ENCODE data around the gene LSAMP. TPM values are rescaled to one million over a fixed set of nuclear protein-coding genes. Genes with fewer than 3 reads are reported as not detected.

Gene LSAMP
- total and polyA plus RNA-seq, 5 donors from 2014 or later = not detected

DNA sequence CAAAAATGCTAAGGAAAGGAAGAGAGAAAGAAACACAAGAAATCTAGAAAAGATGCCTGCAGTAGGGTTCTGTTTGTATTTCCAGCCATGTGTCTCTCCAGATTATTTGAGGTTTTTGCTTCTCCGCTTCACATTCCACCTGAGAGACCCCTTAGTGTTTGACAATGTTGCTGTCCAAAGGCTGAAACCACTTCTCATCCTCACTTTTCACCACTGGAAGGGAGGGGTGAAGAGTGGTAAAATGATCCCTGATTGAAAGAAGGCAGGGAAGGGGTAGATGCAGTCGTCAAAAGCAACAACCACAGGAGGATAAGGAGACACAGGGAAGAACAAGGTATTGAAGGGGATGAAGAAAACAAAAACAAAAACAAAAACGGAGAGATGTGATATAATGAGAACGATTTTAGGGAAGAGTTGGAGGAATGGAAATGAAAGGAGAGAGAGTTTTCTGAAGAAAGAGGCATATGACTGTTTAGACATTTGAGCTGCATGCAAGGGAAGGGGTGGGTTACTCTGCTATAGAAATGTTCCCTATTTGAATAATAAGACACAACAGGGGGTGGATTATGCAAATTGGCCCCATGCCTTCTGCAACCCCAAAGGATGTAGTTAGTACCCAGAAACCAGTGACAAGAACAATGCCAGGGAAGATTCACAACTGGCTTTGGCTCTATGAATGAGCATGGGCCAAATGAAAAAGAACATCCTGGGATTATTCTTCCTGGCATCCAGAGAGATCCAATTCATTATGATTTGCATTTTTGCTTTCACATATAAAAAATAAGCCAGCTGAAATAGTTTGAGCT is 586.1 kb downstream of the LSAMP start:
- H3K4me1 Mint-ChIP-seq = peaks cover 0 to 2% (median 0%) of the 10 kb centered on the region in 4 donors
- peaks cover 0 to 1% (median 0%) of the 10 kb centered on the region in 7 donors for H3K9me3 Mint-ChIP-seq
- Histone ChIP-seq H3K9me3 (ENCODE audit: control insufficient read depth in 2 of 2, low read length in 2 of 2) (no peaks in the 10 kb centered on the region), H3K36me3 (ENCODE audit: control insufficient read depth, insufficient read depth, low read length) (no peaks in the 10 kb centered on the region), H3K27ac (ENCODE audit: insufficient read depth, low read length, poor library complexity, severe bottlenecking) (no peak overlapping the region), H3K27me3 (ENCODE audit: control insufficient read depth, insufficient read depth, low read length) (no peaks in the 10 kb centered on the region), H3K4me1 (ENCODE audit: control insufficient read depth, insufficient read depth, low read length, poor library complexity, severe bottlenecking) (no peaks in the 10 kb centered on the region), H3K4me3 (ENCODE audit: low read depth, low read length) (no peak overlapping the region)
- peaks cover 11% of the 10 kb centered on the region for H3K27me3 Mint-ChIP-seq
- no peak overlapping the region for H3K4me3 Mint-ChIP-seq
- ATAC-seq (ENCODE audit: low read depth in 2 of 2) (no peak), DNase-seq (no peak)
- no peaks in the 10 kb centered on the region for H3K36me3 Mint-ChIP-seq
- H3K27ac Mint-ChIP-seq = no peak overlapping the region

DNA sequence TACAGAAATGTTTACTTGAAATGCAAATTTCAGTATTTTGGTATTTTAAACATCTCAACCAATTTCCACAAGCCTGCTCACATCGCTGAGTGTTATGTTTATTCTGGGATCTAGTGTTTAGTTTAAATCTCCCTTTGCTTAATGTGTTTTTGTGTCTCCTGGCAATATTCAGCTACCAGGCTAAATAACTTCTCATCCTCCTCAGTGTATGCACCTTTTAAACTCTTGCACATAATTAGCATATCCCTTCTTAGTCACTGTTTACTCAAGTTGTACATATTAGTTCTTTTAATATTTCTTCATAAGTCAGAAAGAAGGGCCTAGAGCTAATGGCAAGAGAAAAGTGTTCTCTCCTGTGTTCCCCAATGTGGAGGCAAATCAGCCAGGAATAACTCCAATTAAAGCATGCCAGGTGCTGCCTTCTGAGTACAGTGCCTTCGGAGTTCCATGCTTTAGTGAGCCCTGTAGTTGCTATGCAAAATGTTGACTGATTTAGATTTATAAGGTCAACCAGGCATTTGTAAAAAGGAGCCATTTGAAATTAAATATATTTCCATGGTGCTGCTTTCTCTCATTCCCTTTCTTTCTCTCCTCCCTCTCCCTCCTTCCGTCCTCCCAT is 587.7 kb downstream of the LSAMP start:
- H3K27me3 Mint-ChIP-seq = peaks cover 17% of the 10 kb centered on the region
- Histone ChIP-seq H3K36me3 (ENCODE audit: control insufficient read depth, insufficient read depth, low read length) (no peaks in the 10 kb centered on the region), H3K9me3 (ENCODE audit: control insufficient read depth in 2 of 2, low read length in 2 of 2) (no peaks in the 10 kb centered on the region), H3K4me3 (ENCODE audit: low read depth, low read length) (no peak overlapping the region), H3K27ac (ENCODE audit: insufficient read depth, low read length, poor library complexity, severe bottlenecking) (no peak overlapping the region), H3K27me3 (ENCODE audit: control insufficient read depth, insufficient read depth, low read length) (no peaks in the 10 kb centered on the region), H3K4me1 (ENCODE audit: control insufficient read depth, insufficient read depth, low read length, poor library complexity, severe bottlenecking) (no peaks in the 10 kb centered on the region)
- no peaks in the 10 kb centered on the region for H3K36me3 Mint-ChIP-seq
- H3K27ac Mint-ChIP-seq = no peak overlapping the region
- peaks cover 0 to 2% (median 0%) of the 10 kb centered on the region in 4 donors for H3K4me1 Mint-ChIP-seq
- peaks cover 0 to 1% (median 0%) of the 10 kb centered on the region in 7 donors for H3K9me3 Mint-ChIP-seq
- no peak overlapping the region for H3K4me3 Mint-ChIP-seq
- ATAC-seq (ENCODE audit: low read depth in 2 of 2) (no peak), DNase-seq (no peak)

DNA sequence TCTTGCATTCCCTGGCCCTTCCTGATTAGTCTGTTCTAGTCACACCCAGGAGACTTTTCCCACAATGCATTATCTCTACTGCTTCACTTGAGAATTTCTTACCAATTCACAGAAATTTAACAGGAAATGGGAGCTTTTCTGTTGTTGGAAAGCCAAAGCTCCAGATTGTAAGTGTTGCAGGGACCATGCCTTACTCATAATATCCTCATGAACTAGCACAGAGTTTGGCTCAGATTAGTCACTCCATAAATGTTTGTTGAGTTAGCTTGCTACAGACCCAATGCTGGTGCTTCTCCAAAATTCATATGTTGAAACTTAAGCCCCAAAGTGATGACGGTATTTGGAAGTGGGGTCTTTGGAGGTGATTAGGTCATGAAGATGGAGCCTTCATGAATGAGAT is 589.4 kb downstream of the LSAMP start:
- DNase-seq (no peak), ATAC-seq (ENCODE audit: low read depth in 2 of 2) (no peak)
- H3K4me1 ChIP-seq (ENCODE audit: control insufficient read depth, insufficient read depth, low read length, poor library complexity, severe bottlenecking) = no peaks in the 10 kb centered on the region
- no peak overlapping the region for H3K27ac ChIP-seq (ENCODE audit: insufficient read depth, low read length, poor library complexity, severe bottlenecking)
- no peaks in the 10 kb centered on the region for H3K36me3 Mint-ChIP-seq
- no peaks in the 10 kb centered on the region for H3K9me3 ChIP-seq (ENCODE audit: control insufficient read depth in 2 of 2, low read length in 2 of 2)
- peaks cover 0 to 1% (median 0%) of the 10 kb centered on the region in 7 donors for H3K9me3 Mint-ChIP-seq
- H3K27me3 ChIP-seq (ENCODE audit: control insufficient read depth, insufficient read depth, low read length) = no peaks in the 10 kb centered on the region
- no peaks in the 10 kb centered on the region for H3K36me3 ChIP-seq (ENCODE audit: control insufficient read depth, insufficient read depth, low read length)
- H3K4me1 Mint-ChIP-seq = peaks cover 0 to 2% (median 0%) of the 10 kb centered on the region in 4 donors
- no peak overlapping the region for H3K4me3 ChIP-seq (ENCODE audit: low read depth, low read length)
- no peak overlapping the region for H3K4me3 Mint-ChIP-seq
- H3K27ac Mint-ChIP-seq = no peak overlapping the region
- H3K27me3 Mint-ChIP-seq = peaks cover 17% of the 10 kb centered on the region

DNA sequence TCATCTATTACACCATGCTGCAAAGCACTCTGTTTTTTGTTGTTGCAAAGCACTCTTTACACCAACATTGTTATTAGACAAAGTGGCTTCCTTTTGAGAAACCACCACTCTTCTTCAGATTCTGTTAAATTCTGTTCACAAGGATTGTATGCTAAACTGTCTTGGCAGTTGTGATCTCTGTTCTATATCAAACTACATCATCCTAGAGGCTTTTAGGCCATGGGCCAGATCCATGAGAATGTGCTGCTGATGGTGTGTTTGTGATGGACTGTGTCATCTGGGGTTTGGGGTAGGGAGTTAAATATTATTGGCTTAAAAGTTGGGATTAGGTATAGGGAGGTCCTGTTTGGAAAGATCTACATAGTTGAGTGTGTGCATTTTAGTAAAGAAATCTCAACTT is 592.2 kb downstream of the LSAMP start:
- Mint-ChIP-seq H3K4me1 (no peaks in the 10 kb centered on the region), H3K36me3 (no peaks in the 10 kb centered on the region), H3K4me3 (no peak overlapping the region), H3K27me3 (peaks cover 11% of the 10 kb centered on the region), H3K9me3 (peaks cover 0 to 1% (median 0%) of the 10 kb centered on the region in 7 donors), H3K27ac (peak overlapping the region in 1 of 3 donors; percentile 86)
- H3K4me3 ChIP-seq (ENCODE audit: low read depth, low read length) = no peak overlapping the region
- DNase-seq (no peak), ATAC-seq (ENCODE audit: low read depth in 2 of 2) (no peak)
- no peaks in the 10 kb centered on the region for H3K9me3 ChIP-seq (ENCODE audit: control insufficient read depth in 2 of 2, low read length in 2 of 2)
- no peaks in the 10 kb centered on the region for H3K36me3 ChIP-seq (ENCODE audit: control insufficient read depth, insufficient read depth, low read length)
- no peak overlapping the region for H3K27ac ChIP-seq (ENCODE audit: insufficient read depth, low read length, poor library complexity, severe bottlenecking)
- H3K4me1 ChIP-seq (ENCODE audit: control insufficient read depth, insufficient read depth, low read length, poor library complexity, severe bottlenecking) = no peaks in the 10 kb centered on the region
- H3K27me3 ChIP-seq (ENCODE audit: control insufficient read depth, insufficient read depth, low read length) = no peaks in the 10 kb centered on the region

DNA sequence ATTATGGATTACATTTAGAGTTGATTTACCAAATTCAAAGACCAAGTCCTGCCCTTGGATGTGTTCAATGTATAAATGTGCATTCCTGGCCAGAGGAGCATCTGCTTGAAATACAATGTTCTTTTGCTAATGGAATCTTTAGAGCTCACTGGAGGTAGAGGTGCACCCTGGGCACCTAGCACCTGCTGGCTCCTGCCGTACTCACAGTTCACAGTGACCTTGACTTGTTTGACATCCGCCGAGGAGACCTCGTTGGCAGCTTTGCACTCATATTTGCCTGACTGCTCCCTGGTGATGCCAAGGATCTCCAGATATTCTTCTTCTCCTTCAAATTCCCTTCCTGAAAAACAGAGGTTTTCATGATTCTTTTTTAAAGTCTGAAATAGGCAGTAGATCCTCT is 593.0 kb downstream of the LSAMP start:
- H3K4me3 Mint-ChIP-seq = no peak overlapping the region

DNA sequence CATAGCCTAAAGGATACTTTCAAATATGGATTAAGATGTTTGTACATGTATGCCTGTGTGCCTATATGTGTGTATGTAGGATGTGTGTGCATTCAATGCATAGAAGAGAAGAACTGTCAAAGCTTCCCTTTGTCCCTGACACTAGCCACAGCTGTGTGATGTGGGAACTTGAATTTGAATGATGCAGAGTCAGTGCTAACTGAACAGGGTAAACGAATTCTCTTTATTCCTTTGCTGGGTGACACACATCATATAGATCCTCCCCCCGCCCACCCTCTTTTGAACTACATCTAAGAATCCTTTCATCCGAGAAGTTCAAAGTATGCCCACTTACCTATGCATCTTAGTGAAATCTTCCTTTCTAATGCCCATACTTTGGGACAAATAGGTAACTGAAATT is 593.7 kb downstream of the LSAMP start:
- no peak overlapping the region for H3K4me3 Mint-ChIP-seq
- ATAC-seq (ENCODE audit: low read depth in 2 of 2) (no peak), DNase-seq (no peak)
- Histone ChIP-seq H3K9me3 (ENCODE audit: control insufficient read depth in 2 of 2, low read length in 2 of 2) (no peaks in the 10 kb centered on the region), H3K4me1 (ENCODE audit: control insufficient read depth, insufficient read depth, low read length, poor library complexity, severe bottlenecking) (no peaks in the 10 kb centered on the region), H3K36me3 (ENCODE audit: control insufficient read depth, insufficient read depth, low read length) (no peaks in the 10 kb centered on the region), H3K27me3 (ENCODE audit: control insufficient read depth, insufficient read depth, low read length) (no peaks in the 10 kb centered on the region), H3K27ac (ENCODE audit: insufficient read depth, low read length, poor library complexity, severe bottlenecking) (no peak overlapping the region), H3K4me3 (ENCODE audit: low read depth, low read length) (no peak overlapping the region)
- H3K27me3 Mint-ChIP-seq = peaks cover 11% of the 10 kb centered on the region
- peaks cover 0 to 3% (median 0%) of the 10 kb centered on the region in 7 donors for H3K9me3 Mint-ChIP-seq
- no peaks in the 10 kb centered on the region for H3K4me1 Mint-ChIP-seq
- H3K36me3 Mint-ChIP-seq = no peaks in the 10 kb centered on the region
- no peak overlapping the region for H3K27ac Mint-ChIP-seq

More for the DNA sequence above, 593.0 kb downstream of the LSAMP start:
- Mint-ChIP-seq H3K36me3 (no peaks in the 10 kb centered on the region), H3K27me3 (peaks cover 11% of the 10 kb centered on the region), H3K9me3 (peaks cover 0 to 3% (median 0%) of the 10 kb centered on the region in 7 donors), H3K4me1 (no peaks in the 10 kb centered on the region), H3K27ac (no peak overlapping the region)
- Histone ChIP-seq H3K27ac (ENCODE audit: insufficient read depth, low read length, poor library complexity, severe bottlenecking) (no peak overlapping the region), H3K36me3 (ENCODE audit: control insufficient read depth, insufficient read depth, low read length) (no peaks in the 10 kb centered on the region), H3K4me1 (ENCODE audit: control insufficient read depth, insufficient read depth, low read length, poor library complexity, severe bottlenecking) (no peaks in the 10 kb centered on the region), H3K4me3 (ENCODE audit: low read depth, low read length) (no peak overlapping the region), H3K9me3 (ENCODE audit: control insufficient read depth in 2 of 2, low read length in 2 of 2) (no peaks in the 10 kb centered on the region), H3K27me3 (ENCODE audit: control insufficient read depth, insufficient read depth, low read length) (no peaks in the 10 kb centered on the region)
- no peak for ATAC-seq (ENCODE audit: low read depth in 2 of 2)
- DNase-seq = no peak

DNA sequence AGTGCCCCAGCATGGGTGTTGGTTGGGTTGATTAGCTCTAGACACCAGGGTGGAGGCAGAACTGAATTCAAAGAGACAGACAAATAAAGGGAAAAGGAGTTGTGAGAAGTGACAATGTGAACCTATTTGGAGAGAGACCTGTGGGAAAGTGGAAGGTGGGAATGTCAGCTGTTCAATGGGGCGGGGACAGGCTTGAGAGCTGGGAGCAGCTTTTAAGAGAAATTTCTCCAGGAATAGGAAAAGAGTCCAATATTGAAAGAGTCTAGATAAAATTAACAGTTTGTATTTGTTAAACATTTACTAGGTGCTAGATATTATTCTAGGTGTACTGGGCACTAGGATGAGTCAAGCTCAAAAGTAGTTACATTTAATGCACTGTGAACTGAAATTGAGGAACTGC is 596.6 kb downstream of the LSAMP start:
- DNase-seq (no peak), ATAC-seq (ENCODE audit: low read depth in 2 of 2) (no peak)
- Mint-ChIP-seq H3K4me3 (no peak overlapping the region), H3K27ac (no peak overlapping the region), H3K36me3 (no peaks in the 10 kb centered on the region), H3K9me3 (peaks cover 0 to 2% (median 0%) of the 10 kb centered on the region in 7 donors), H3K4me1 (no peaks in the 10 kb centered on the region), H3K27me3 (peaks cover 6% of the 10 kb centered on the region)
- H3K4me3 ChIP-seq (ENCODE audit: low read depth, low read length) = no peak overlapping the region
- no peak overlapping the region for H3K27ac ChIP-seq (ENCODE audit: insufficient read depth, low read length, poor library complexity, severe bottlenecking)
- no peaks in the 10 kb centered on the region for H3K9me3 ChIP-seq (ENCODE audit: control insufficient read depth in 2 of 2, low read length in 2 of 2)
- no peaks in the 10 kb centered on the region for H3K36me3 ChIP-seq (ENCODE audit: control insufficient read depth, insufficient read depth, low read length)
- H3K27me3 ChIP-seq (ENCODE audit: control insufficient read depth, insufficient read depth, low read length) = no peaks in the 10 kb centered on the region
- H3K4me1 ChIP-seq (ENCODE audit: control insufficient read depth, insufficient read depth, low read length, poor library complexity, severe bottlenecking) = no peaks in the 10 kb centered on the region
